K562 (cell line): ENCODE results near the gene ARAP1. TPM values are rescaled to one million over a fixed set of nuclear protein-coding genes. Genes with fewer than 3 reads are reported as not detected.

ENCODE experiments used
- NCOR1 ChIP-seq: fragments of 450-650 bp; IDR thresholded peaks from 2 replicates; pipeline ENCODE4 v1.6.1; 2016; ENCODE audit warnings: mild to moderate bottlenecking, moderate library complexity
- NEUROD1 ChIP-seq: fragments of 150-350 bp; IDR thresholded peaks from 2 replicates; pipeline ENCODE4 v1.6.1; 2014; ENCODE audit warnings: borderline replicate concordance, low read length, low read depth; ENCODE audit not compliant: partially characterized antibody
- PCBP2 ChIP-seq: fragments of 200-400 bp; formaldehyde crosslinking; IDR thresholded peaks from 2 replicates; pipeline ENCODE4 v1.6.1; 2018; ENCODE audit warnings: low read length, low read depth, mild to moderate bottlenecking, moderate library complexity; ENCODE audit not compliant: poor library complexity, severe bottlenecking
- POLR2AphosphoS2 ChIP-seq: IDR thresholded peaks from 2 replicates; pipeline ENCODE4 v1.6.1; 2012; ENCODE audit warnings: low read length, improper control_type of control experiment
- RBM15 ChIP-seq: fragments of 200-400 bp; formaldehyde crosslinking; IDR thresholded peaks from 2 replicates; pipeline ENCODE4 v1.6.1; 2018; ENCODE audit warnings: mild to moderate bottlenecking, low read length, moderate library complexity; ENCODE audit not compliant: insufficient read depth
- RBM39 ChIP-seq: fragments of 200-400 bp; formaldehyde crosslinking; optimal IDR thresholded peaks from 2 replicates; pipeline ENCODE3; 2018; ENCODE audit warnings: low read depth, low read length
- SAFB ChIP-seq: fragments of 200-400 bp; formaldehyde crosslinking; IDR thresholded peaks from 2 replicates; pipeline ENCODE4 v1.6.1; 2017; ENCODE audit warnings: low read depth, low read length, borderline replicate concordance
- ZNF311 ChIP-seq: fragments of 250-450 bp; sonication (Bioruptor Pico); IDR thresholded peaks from 2 replicates; pipeline ENCODE4 v1.4.0; 2020; ENCODE audit warnings: mild to moderate bottlenecking, moderate library complexity
- polyA plus RNA-seq, 8 experiments: library from polyadenylated mRNA; depleted of rRNA in 4 of 8; stranded (reverse) in 5 of 8; unstranded in 3 of 8; fragments of >200 nt; fragmentation: Nextera tagmentation in 2 of 8; fragmentation: Illumina TruSeq in 1 of 8; extraction: Ambion mirVana in 2 of 8; extraction: Trizol in 1 of 8; gene quantifications; 2 replicates each; pipeline versions ENCODE4 v1.2.1 to v1.2.3, GENCODE V29; 2011 to 2014; ENCODE audit warnings: inconsistent platforms in 1 of 8, missing spikeins in 1 of 8
- total RNA-seq, 7 experiments: library from RNA; depleted of rRNA in 6 of 7; stranded (reverse); fragments of >200 nt in 6 of 7; fragmentation: Illumina TruSeq in 2 of 7; extraction: Trizol in 2 of 7; gene quantifications; 2 replicates each; pipeline versions ENCODE4 v1.2.1 to v1.2.3, GENCODE V29; 2011 to 2021; ENCODE audit warnings: low replicate concordance in 1 of 7
- TF ChIP-seq, protein P1 (sequence below): sonication (generic); formaldehyde crosslinking; IDR thresholded peaks from 2 replicates; pipeline ENCODE4 v1.8.0; 2022; ENCODE audit warnings: mild to moderate bottlenecking, missing genetic modification reagents
- TF ChIP-seq, protein P2 (sequence below): fragments of 250-450 bp; sonication (Bioruptor Pico); IDR thresholded peaks from 2 replicates; pipeline ENCODE4 v1.5.0; 2021
- TF ChIP-seq, protein P3 (sequence below), 2 experiments: fragments of 450-650 bp; formaldehyde crosslinking in 1 of 2; IDR thresholded peaks; 2 replicates each; pipeline versions ENCODE4 v1.4.0 to v1.6.1; 2014 to 2020; ENCODE audit warnings: mild to moderate bottlenecking in 2 of 2, borderline replicate concordance in 1 of 2, low read depth in 1 of 2
- TF ChIP-seq, protein P4 (sequence below): fragments of 200-800 bp; sonication (Bioruptor generic); IDR thresholded peaks from 2 replicates; pipeline ENCODE4 v1.6.1; 2017; ENCODE audit warnings: missing genetic modification characterization, missing compliant biosample characterization
- TF ChIP-seq, protein P5 (sequence below): fragments of 250-450 bp; sonication (Bioruptor Pico); IDR thresholded peaks from 2 replicates; pipeline ENCODE4 v1.5.1; 2021; ENCODE audit warnings: mild to moderate bottlenecking

The ARAP1 gene
- total and polyA plus RNA-seq, 9 of the 15 experiments (the other 6 are each of a cell fraction or from before 2014, with no cell fraction given): 0.23 to 67.0 (median 24.6) TPM

DNA sequence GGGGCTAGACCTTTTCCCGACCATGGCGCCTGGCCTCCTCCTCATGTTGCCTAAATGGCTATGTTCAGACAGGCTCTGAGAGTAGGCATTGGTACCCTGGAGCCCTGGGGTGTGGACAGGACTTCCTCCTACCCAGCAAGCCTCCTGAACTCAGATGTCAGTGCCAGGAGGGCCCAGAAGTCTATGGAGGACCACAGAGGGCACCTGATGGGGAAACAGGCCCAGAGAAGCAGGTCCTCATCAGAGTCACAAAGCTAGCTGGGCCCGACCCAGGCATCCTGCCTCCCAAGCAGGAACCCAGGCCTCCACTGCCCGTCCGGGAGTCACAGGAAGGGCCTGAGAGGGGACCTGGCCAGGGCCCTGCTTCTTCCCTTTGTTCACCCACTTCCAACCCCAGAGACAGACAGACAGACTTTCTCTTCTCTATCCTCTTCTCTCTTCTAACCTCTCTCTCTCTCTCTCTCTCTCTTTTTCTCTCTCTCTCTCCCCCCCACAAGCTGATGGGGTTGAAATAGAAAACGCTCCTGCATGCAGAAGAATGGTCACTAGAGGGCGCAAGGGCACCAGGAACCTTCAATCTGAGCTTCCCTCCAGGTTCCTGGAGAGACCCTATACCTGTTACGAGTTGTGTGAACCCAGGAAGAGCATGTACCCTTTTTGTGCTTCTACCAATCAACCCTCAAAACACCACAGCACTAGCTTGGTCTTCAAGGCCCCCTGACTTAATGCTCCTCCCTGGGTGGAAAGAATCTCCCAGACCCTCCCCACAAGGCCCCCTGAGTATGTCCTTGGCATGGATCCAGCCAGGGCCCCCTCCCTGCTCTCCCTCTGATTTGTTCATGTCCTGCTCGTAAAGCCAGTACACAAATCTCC is 27.1 kb downstream of the ARAP1 start (continued):
- TF ChIP-seq, protein P1, sequence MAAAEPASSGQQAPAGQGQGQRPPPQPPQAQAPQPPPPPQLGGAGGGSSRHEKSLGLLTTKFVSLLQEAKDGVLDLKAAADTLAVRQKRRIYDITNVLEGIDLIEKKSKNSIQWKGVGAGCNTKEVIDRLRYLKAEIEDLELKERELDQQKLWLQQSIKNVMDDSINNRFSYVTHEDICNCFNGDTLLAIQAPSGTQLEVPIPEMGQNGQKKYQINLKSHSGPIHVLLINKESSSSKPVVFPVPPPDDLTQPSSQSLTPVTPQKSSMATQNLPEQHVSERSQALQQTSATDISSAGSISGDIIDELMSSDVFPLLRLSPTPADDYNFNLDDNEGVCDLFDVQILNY (CRISPR knock-in tag): no peak
- TF ChIP-seq ZNF311 (no peak), POLR2AphosphoS2 (no peak), NCOR1 (peak; percentile 25; the same call in 1 of the 2 replicates), PCBP2 (no peak), RBM39 (peak; percentile 83), NEUROD1 (peak; percentile 52), SAFB (no peak), RBM15 (no peak)
- TF ChIP-seq, protein P2, sequence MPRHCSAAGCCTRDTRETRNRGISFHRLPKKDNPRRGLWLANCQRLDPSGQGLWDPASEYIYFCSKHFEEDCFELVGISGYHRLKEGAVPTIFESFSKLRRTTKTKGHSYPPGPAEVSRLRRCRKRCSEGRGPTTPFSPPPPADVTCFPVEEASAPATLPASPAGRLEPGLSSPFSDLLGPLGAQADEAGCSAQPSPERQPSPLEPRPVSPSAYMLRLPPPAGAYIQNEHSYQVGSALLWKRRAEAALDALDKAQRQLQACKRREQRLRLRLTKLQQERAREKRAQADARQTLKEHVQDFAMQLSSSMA: no peak
- TF ChIP-seq, protein P3, sequence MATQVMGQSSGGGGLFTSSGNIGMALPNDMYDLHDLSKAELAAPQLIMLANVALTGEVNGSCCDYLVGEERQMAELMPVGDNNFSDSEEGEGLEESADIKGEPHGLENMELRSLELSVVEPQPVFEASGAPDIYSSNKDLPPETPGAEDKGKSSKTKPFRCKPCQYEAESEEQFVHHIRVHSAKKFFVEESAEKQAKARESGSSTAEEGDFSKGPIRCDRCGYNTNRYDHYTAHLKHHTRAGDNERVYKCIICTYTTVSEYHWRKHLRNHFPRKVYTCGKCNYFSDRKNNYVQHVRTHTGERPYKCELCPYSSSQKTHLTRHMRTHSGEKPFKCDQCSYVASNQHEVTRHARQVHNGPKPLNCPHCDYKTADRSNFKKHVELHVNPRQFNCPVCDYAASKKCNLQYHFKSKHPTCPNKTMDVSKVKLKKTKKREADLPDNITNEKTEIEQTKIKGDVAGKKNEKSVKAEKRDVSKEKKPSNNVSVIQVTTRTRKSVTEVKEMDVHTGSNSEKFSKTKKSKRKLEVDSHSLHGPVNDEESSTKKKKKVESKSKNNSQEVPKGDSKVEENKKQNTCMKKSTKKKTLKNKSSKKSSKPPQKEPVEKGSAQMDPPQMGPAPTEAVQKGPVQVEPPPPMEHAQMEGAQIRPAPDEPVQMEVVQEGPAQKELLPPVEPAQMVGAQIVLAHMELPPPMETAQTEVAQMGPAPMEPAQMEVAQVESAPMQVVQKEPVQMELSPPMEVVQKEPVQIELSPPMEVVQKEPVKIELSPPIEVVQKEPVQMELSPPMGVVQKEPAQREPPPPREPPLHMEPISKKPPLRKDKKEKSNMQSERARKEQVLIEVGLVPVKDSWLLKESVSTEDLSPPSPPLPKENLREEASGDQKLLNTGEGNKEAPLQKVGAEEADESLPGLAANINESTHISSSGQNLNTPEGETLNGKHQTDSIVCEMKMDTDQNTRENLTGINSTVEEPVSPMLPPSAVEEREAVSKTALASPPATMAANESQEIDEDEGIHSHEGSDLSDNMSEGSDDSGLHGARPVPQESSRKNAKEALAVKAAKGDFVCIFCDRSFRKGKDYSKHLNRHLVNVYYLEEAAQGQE (IDR thresholded peaks at IDR 0.05; ENCODE audit: borderline replicate concordance): peak; percentile 89
- TF ChIP-seq, protein P3 (CRISPR knock-in tag; IDR thresholded peaks at IDR 0.05; ENCODE audit: low read depth): no peak
- TF ChIP-seq, protein P4, sequence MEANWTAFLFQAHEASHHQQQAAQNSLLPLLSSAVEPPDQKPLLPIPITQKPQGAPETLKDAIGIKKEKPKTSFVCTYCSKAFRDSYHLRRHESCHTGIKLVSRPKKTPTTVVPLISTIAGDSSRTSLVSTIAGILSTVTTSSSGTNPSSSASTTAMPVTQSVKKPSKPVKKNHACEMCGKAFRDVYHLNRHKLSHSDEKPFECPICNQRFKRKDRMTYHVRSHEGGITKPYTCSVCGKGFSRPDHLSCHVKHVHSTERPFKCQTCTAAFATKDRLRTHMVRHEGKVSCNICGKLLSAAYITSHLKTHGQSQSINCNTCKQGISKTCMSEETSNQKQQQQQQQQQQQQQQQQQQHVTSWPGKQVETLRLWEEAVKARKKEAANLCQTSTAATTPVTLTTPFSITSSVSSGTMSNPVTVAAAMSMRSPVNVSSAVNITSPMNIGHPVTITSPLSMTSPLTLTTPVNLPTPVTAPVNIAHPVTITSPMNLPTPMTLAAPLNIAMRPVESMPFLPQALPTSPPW: peak; percentile 79
- TF ChIP-seq, protein P5, sequence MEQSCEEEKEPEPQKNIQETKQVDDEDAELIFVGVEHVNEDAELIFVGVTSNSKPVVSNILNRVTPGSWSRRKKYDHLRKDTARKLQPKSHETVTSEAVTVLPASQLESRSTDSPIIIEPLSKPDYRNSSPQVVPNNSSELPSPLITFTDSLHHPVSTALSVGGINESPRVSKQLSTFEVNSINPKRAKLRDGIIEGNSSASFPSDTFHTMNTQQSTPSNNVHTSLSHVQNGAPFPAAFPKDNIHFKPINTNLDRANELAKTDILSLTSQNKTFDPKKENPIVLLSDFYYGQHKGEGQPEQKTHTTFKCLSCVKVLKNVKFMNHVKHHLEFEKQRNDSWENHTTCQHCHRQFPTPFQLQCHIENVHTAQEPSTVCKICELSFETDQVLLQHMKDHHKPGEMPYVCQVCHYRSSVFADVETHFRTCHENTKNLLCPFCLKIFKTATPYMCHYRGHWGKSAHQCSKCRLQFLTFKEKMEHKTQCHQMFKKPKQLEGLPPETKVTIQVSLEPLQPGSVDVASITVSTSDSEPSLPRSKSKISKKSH (CRISPR knock-in tag): no peak
